Measurements from ENCODE around the gene ZNF565. TPM values are rescaled to one million over a fixed set of nuclear protein-coding genes. Genes with fewer than 3 reads are reported as not detected.

Gene ZNF565
- polyA plus RNA-seq, 1 of the 3 experiments (the other 2 are of a cell fraction): 1.5 TPM

GRCh38 chr19:36210497-36210896, 4.0 kb downstream of the ZNF565 start:
- Histone ChIP-seq H3K36me3 (replicated peaks in 1 of 2; ENCODE audit: control insufficient read depth in 1 of 2, insufficient read depth in 2 of 2, low read length in 1 of 2) (peaks cover 0 to 5% of the 10 kb centered on the region in 2 experiments), H3K27me3 (ENCODE audit: insufficient read depth) (no peaks in the 10 kb centered on the region), H3K9me3 (no peaks in the 10 kb centered on the region), H3K4me1 (ENCODE audit: control insufficient read depth in 1 of 2, insufficient read depth in 2 of 2, low read depth in 1 of 2, low read length in 1 of 2) (peaks cover 0 to 7% of the 10 kb centered on the region in 2 experiments; a peak in 1 of 4 replicates), H3K27ac (ENCODE audit: low read depth in 2 of 2, low read length in 1 of 2) (no peak overlapping the region), H2AFZ (ENCODE audit: low read depth) (no peak overlapping the region), H3K9me2 (no peaks in the 10 kb centered on the region), H3K4me2 (no peak overlapping the region), H3K79me2 (ENCODE audit: insufficient read depth) (peaks cover 21% of the 10 kb centered on the region), H3K9ac (no peak overlapping the region), H3K4me3 (ENCODE audit: low read depth in 2 of 2, low read length in 1 of 2) (no peak overlapping the region), H4K20me1 (ENCODE audit: insufficient read depth) (no peaks in the 10 kb centered on the region), H3F3A (replicated peaks; ENCODE audit: insufficient read depth) (no peaks in the 10 kb centered on the region)
- CTCF ChIA-PET: no interaction called here
- no peak for TF ChIP-seq FOXM1 (IDR thresholded peaks at IDR 0.05; ENCODE audit: low read depth)
- TF ChIP-seq IRF3 (IDR thresholded peaks at IDR 0.05; ENCODE audit: low read depth, low read length): no peak
- TF ChIP-seq GABPA (IDR thresholded peaks at IDR 0.05; ENCODE audit: low read depth): no peak
- no peak for TF ChIP-seq FOSL2 (IDR thresholded peaks at IDR 0.05; ENCODE audit: borderline replicate concordance, low read depth)
- no peak for TF ChIP-seq RAD21 (IDR thresholded peaks at IDR 0.05; ENCODE audit: low read length)
- TF ChIP-seq MEF2A (IDR thresholded peaks at IDR 0.05; ENCODE audit: borderline replicate concordance, low read depth): no peak
- TF ChIP-seq POLR2AphosphoS5 (IDR thresholded peaks at IDR 0.05; ENCODE audit: low read depth, low read length): no peak
- no peak for TF ChIP-seq TEAD4 (IDR thresholded peaks at IDR 0.05; ENCODE audit: borderline replicate concordance, insufficient read depth)
- no peak for TF ChIP-seq ELF1 (IDR thresholded peaks at IDR 0.05)
- TF ChIP-seq NRF1 (IDR thresholded peaks at IDR 0.05; ENCODE audit: low read depth, low read length): no peak
- no peak for TF ChIP-seq SIN3A (IDR thresholded peaks at IDR 0.05; ENCODE audit: borderline replicate concordance, low read depth, low read length)
- TF ChIP-seq USF2 (IDR thresholded peaks at IDR 0.05; ENCODE audit: borderline replicate concordance, low read depth, low read length): no peak
- no peak for TF ChIP-seq JUND (IDR thresholded peaks at IDR 0.05)
- no peak for TF ChIP-seq TAF1 (IDR thresholded peaks at IDR 0.05; ENCODE audit: borderline replicate concordance, low read depth, low read length)
- no peak for TF ChIP-seq PBX3 (IDR thresholded peaks at IDR 0.05)
- no peak for TF ChIP-seq EZH2phosphoT487 (IDR thresholded peaks at IDR 0.05; ENCODE audit: borderline replicate concordance, low read depth)
- POLR2A ChIA-PET: no interaction called here
- WGBS (ENCODE audit: low lambda C conversion rate): 90% methylated on average over 8 of the region's 8 CpGs
- DNase-seq: no peak

GRCh38 chr19:36209372-36209771, 5.1 kb downstream of the ZNF565 start:
- Histone ChIP-seq H3K9me2 (no peaks in the 10 kb centered on the region), H3K4me1 (ENCODE audit: control insufficient read depth in 1 of 2, insufficient read depth in 2 of 2, low read depth in 1 of 2, low read length in 1 of 2) (peaks cover 0 to 7% of the 10 kb centered on the region in 2 experiments; a peak in 1 of 4 replicates), H3K36me3 (replicated peaks in 1 of 2; ENCODE audit: control insufficient read depth in 1 of 2, insufficient read depth in 2 of 2, low read length in 1 of 2) (peaks cover 0 to 5% of the 10 kb centered on the region in 2 experiments), H3F3A (replicated peaks; ENCODE audit: insufficient read depth) (no peaks in the 10 kb centered on the region), H3K9ac (no peak overlapping the region), H3K9me3 (no peaks in the 10 kb centered on the region), H3K4me2 (no peak overlapping the region), H4K20me1 (ENCODE audit: insufficient read depth) (no peaks in the 10 kb centered on the region), H3K27me3 (ENCODE audit: insufficient read depth) (no peaks in the 10 kb centered on the region), H3K79me2 (ENCODE audit: insufficient read depth) (peaks cover 16% of the 10 kb centered on the region), H3K4me3 (ENCODE audit: low read depth in 2 of 2, low read length in 1 of 2) (no peak overlapping the region), H3K27ac (ENCODE audit: low read depth in 2 of 2, low read length in 1 of 2) (no peak overlapping the region), H2AFZ (ENCODE audit: low read depth) (no peak overlapping the region)
- POLR2A ChIA-PET: no interaction called here
- 95% methylated on average over 7 of the region's 7 CpGs for WGBS (ENCODE audit: low lambda C conversion rate)
- CTCF ChIA-PET: no interaction called here
- no peak for DNase-seq
- TF ChIP-seq PBX3 (IDR thresholded peaks at IDR 0.05) (no peak), MEF2A (IDR thresholded peaks at IDR 0.05; ENCODE audit: borderline replicate concordance, low read depth) (no peak), IRF3 (IDR thresholded peaks at IDR 0.05; ENCODE audit: low read depth, low read length) (no peak), CTCF (IDR thresholded peaks at IDR 0.05) (no peak), GATA2 (CRISPR knock-in tag; IDR thresholded peaks at IDR 0.05) (no peak), SIN3A (IDR thresholded peaks at IDR 0.05; ENCODE audit: borderline replicate concordance, low read depth, low read length) (no peak), RCOR1 (IDR thresholded peaks at IDR 0.05; ENCODE audit: low read length) (no peak), EZH2phosphoT487 (IDR thresholded peaks at IDR 0.05; ENCODE audit: borderline replicate concordance, low read depth) (no peak), CHD2 (IDR thresholded peaks at IDR 0.05; ENCODE audit: low read length, partially characterized antibody) (no peak), RFX5 (IDR thresholded peaks at IDR 0.05; ENCODE audit: low read length) (no peak)
